Spleen (tissue), 11 donors: Measurements from ENCODE around the gene PDE4DIP. TPM values are rescaled to one million over a fixed set of nuclear protein-coding genes. Genes with fewer than 3 reads are reported as not detected.
"Not testable (repeated sequence)": the region's sequence is repeated elsewhere in the genome, so short reads cannot be mapped to it uniquely, and the experiment has no call there.

Source experiments
- DNase-seq: peaks from one replicate; pipeline ENCODE4 v3.0.0-alpha.2; 2020
- H3K27ac ChIP-seq, 8 donors: fragments of 200-600 bp; sonication (generic) in 7 of 8; 1 replicate in 4 of 8; 2 replicates in 4 of 8; pipeline versions ENCODE4 v1.5.0 to v1.8.0; 2016 to 2021; ENCODE audit warnings: inconsistent platforms in 4 of 8, mild to moderate bottlenecking in 4 of 8, moderate library complexity in 1 of 8
- H3K27me3 ChIP-seq, 7 donors: fragments of 200-600 bp; sonication (generic) in 6 of 7; replicated peaks in 1 of 7; 1 replicate in 4 of 7; 2 replicates in 3 of 7; pipeline versions ENCODE4 v1.5.0 to v1.8.0; 2016 to 2021; ENCODE audit warnings: inconsistent platforms in 3 of 7, mild to moderate bottlenecking in 1 of 7
- H3K36me3 ChIP-seq, 6 donors: fragments of 200-600 bp; sonication (generic) in 5 of 6; 1 replicate in 4 of 6; 2 replicates in 2 of 6; pipeline versions ENCODE4 v1.5.0 to v1.8.0; 2016 to 2021; ENCODE audit warnings: inconsistent platforms in 2 of 6
- H3K4me1 ChIP-seq, 6 donors: fragments of 200-600 bp; sonication (generic) in 5 of 6; 1 replicate in 3 of 6; 2 replicates in 3 of 6; pipeline versions ENCODE4 v1.5.0 to v1.8.0; 2016 to 2021; ENCODE audit warnings: inconsistent platforms in 3 of 6
- H3K4me3 ChIP-seq, 8 donors: fragments of 200-600 bp; sonication (generic) in 7 of 8; 1 replicate in 4 of 8; 2 replicates in 4 of 8; pipeline versions ENCODE4 v1.5.0 to v1.8.0; 2016 to 2021; ENCODE audit warnings: inconsistent platforms in 4 of 8, mild to moderate bottlenecking in 4 of 8, moderate library complexity in 2 of 8
- H3K9me3 ChIP-seq, 8 donors: fragments of 200-600 bp; sonication (generic) in 7 of 8; 1 replicate in 4 of 8; 2 replicates in 4 of 8; pipeline versions ENCODE4 v1.5.0 to v1.8.0; 2016 to 2021; ENCODE audit warnings: inconsistent platforms in 4 of 8
- WGBS, 5 donors: extraction: QIAGEN DNeasy Blood & Tissue Kit in 3 of 5; methylation state at CpG; one replicate each; pipeline versions ENCODE4 v1.1.5 to v1.1.7; 2013 to 2018; 5-methylcytosine and 5-hydroxymethylcytosine counted together
- intact Hi-C: fragments of 100-400 bp; cut with DNase I; formaldehyde crosslinking; loops from one replicate; pipeline ENCODE4 v1.15.0; 2023; ENCODE audit warnings: low total_unique reads
- polyA plus RNA-seq, 3 donors: library from polyadenylated mRNA; stranded (reverse); fragments of 200-250 nt; gene quantifications; one replicate each; pipeline ENCODE4 v1.2.1, GENCODE V29; 2013
- total RNA-seq, 7 donors: library from RNA; depleted of rRNA in 3 of 7; stranded (reverse); fragments of >200 nt in 3 of 7; fragmentation: NEBNext Ultra II Directional in 4 of 7; extraction: Animal tissue kit (Norgen Biotek cat#: 25700) in 4 of 7; gene quantifications; one replicate each; pipeline versions ENCODE4 v1.1.0 to v1.2.1, GENCODE V29; 2016 to 2021
- TF ChIP-seq, protein P1 (sequence below), 11 experiments: fragments of 200-600 bp in 7 of 11; fragments of 450-650 bp in 4 of 11; sonication (generic) in 4 of 11; IDR thresholded peaks in 8 of 11; conservative IDR thresholded peaks in 3 of 11; 1 replicate in 7 of 11; 2 replicates in 4 of 11; pipeline versions ENCODE4 v1.4.0 to v1.8.0; 2016 to 2021; ENCODE audit warnings: antibody characterized with exemption in 11 of 11, inconsistent platforms in 4 of 11, mild to moderate bottlenecking in 1 of 11
- donor health status: healthy with polysubstance abuse.
- donor health status: DM: no; HTN: no; CAD: no; lungs with moderate emphysema.
- donor health status: DM: no; HTN: no; CAD: no.
- donor health status: Bipolar disorder and iron deficiency.
- donor health status: healthy.
- donor health status: DM: no; HTN: no; CAD: no.
- donor health status: DM: yes; HTN: yes; CAD: no.

The PDE4DIP gene
- total and polyA plus RNA-seq, 10 donors: 10.1 to 91.3 (median 44.8) TPM

- DNase-seq, intact Hi-C loops, H3K4me3 ChIP-seq, H3K4me1 ChIP-seq, H3K9me3 ChIP-seq, H3K27me3 ChIP-seq, H3K27ac ChIP-seq: not testable (repeated sequence)
- 0 to 13% (median 6%) methylated on average over 1 to 2 of the region's 2 CpGs; no CpG with 5 or more reads in 1 of the 5 donors for WGBS, 5 donors
- TF ChIP-seq, protein P1, sequence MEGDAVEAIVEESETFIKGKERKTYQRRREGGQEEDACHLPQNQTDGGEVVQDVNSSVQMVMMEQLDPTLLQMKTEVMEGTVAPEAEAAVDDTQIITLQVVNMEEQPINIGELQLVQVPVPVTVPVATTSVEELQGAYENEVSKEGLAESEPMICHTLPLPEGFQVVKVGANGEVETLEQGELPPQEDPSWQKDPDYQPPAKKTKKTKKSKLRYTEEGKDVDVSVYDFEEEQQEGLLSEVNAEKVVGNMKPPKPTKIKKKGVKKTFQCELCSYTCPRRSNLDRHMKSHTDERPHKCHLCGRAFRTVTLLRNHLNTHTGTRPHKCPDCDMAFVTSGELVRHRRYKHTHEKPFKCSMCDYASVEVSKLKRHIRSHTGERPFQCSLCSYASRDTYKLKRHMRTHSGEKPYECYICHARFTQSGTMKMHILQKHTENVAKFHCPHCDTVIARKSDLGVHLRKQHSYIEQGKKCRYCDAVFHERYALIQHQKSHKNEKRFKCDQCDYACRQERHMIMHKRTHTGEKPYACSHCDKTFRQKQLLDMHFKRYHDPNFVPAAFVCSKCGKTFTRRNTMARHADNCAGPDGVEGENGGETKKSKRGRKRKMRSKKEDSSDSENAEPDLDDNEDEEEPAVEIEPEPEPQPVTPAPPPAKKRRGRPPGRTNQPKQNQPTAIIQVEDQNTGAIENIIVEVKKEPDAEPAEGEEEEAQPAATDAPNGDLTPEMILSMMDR (IDR thresholded peaks at IDR 0.05 in 8 of 11, conservative IDR thresholded peaks at IDR 0.05 in 3 of 11): peak in 3 of 11 experiments; percentile 21 to 40 (median 22)
- H3K36me3 ChIP-seq: peaks cover 0 to 39% (median 6%) of the 10 kb centered on the region in 6 donors
Observed at GRCh38 chr1:148966084-148966483, 121.9 kb downstream of the PDE4DIP start.

DNA sequence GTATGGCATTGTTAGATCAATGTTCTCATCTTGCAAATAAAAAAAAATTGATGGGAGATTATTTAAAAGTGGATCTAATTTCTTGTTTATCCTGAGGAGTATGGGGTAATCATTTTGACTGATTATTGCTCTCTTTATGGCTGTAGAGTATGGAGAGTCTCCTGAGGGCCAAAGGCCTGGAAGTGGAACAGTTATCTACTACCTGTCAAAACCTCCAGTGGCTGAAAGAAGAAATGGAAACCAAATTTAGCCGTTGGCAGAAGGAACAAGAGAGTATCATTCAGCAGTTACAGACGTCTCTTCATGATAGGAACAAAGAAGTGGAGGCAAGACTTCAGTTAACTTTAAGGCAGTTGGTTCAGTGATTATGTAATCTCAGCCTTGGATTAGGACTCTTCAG lies 123.4 kb downstream of the PDE4DIP start:
- H3K4me3 ChIP-seq, H3K9me3 ChIP-seq, DNase-seq, intact Hi-C loops, H3K27ac ChIP-seq, H3K27me3 ChIP-seq, H3K4me1 ChIP-seq: not testable (repeated sequence)
- peaks cover 0 to 32% (median 6%) of the 10 kb centered on the region in 6 donors for H3K36me3 ChIP-seq
- 50 to 60% methylated on average over 2 of the region's 2 CpGs; no CpG with 5 or more reads in 3 of the 5 donors for whole genome bisulfite sequencing, 5 donors

GRCh38 chr1:148968682-148969081 lies 124.5 kb downstream of the PDE4DIP start:
- H3K27me3 ChIP-seq, intact Hi-C loops, H3K4me3 ChIP-seq, H3K9me3 ChIP-seq, DNase-seq, H3K4me1 ChIP-seq, H3K27ac ChIP-seq: not testable (repeated sequence)
- 96 to 100% (median 100%) methylated on average over 1 to 3 of the region's 3 CpGs for WGBS, 5 donors
- H3K36me3 ChIP-seq: peaks cover 0 to 25% (median 4%) of the 10 kb centered on the region in 6 donors

GRCh38 chr1:148969126-148969525 lies 124.9 kb downstream of the PDE4DIP start:
- intact Hi-C loops, DNase-seq, H3K27me3 ChIP-seq, H3K27ac ChIP-seq, H3K4me3 ChIP-seq, H3K9me3 ChIP-seq, H3K4me1 ChIP-seq: not testable (repeated sequence)
- WGBS, 5 donors: 70 to 100% (median 91%) methylated on average over 1 to 2 of the region's 5 CpGs
- H3K36me3 ChIP-seq: peaks cover 0 to 21% (median 4%) of the 10 kb centered on the region in 6 donors

GRCh38 chr1:148975453-148975852 lies 131.2 kb downstream of the PDE4DIP start:
- intact Hi-C loops, H3K27me3 ChIP-seq, H3K4me1 ChIP-seq, H3K4me3 ChIP-seq, DNase-seq, H3K9me3 ChIP-seq: not testable (repeated sequence)
- WGBS, 5 donors: 84 to 90% (median 89%) methylated on average over 1 of the region's 1 CpG
- H3K36me3 ChIP-seq: peaks cover 0 to 31% (median 27%) of the 10 kb centered on the region in 6 donors
- H3K27ac ChIP-seq: peak overlapping the region in 3 of 8 donors; percentile 22 to 39 (median 37)

GRCh38 chr1:148975866-148976537 lies 131.8 kb downstream of the PDE4DIP start:
- H3K27me3 ChIP-seq, H3K4me3 ChIP-seq, H3K9me3 ChIP-seq, H3K4me1 ChIP-seq, intact Hi-C loops, DNase-seq: not testable (repeated sequence)
- H3K27ac ChIP-seq: peak overlapping the region in 3 of 8 donors; percentile 22 to 39 (median 37)
- peaks cover 0 to 36% (median 30%) of the 10 kb centered on the region in 6 donors for H3K36me3 ChIP-seq
- 29 to 56% (median 31%) methylated on average over 1 of the region's 1 CpG for WGBS, 5 donors

DNA sequence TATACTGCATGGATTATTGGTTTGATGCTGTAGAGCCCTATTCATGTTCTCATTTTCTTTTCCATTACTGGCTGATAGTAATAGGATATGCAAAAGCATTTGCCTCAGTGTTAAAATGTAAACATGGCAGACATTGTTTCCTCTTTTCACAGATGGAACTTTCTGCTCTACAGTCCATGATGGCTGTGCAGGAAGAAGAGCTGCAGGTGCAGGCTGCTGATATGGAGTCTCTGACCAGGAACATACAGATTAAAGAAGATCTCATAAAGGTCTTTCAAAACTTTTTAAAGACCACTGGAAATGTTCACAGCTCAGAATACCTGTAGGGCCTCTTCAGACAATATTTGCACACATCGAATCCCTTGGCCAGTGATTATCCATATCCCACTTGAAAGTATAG lies 133.6 kb downstream of the PDE4DIP start:
- H3K36me3 ChIP-seq: peaks cover 0 to 54% (median 42%) of the 10 kb centered on the region in 6 donors
- H3K4me3 ChIP-seq, DNase-seq, H3K9me3 ChIP-seq, H3K27ac ChIP-seq, H3K4me1 ChIP-seq, intact Hi-C loops, H3K27me3 ChIP-seq: not testable (repeated sequence)
- 79 to 100% (median 95%) methylated on average over 1 of the region's 1 CpG for WGBS, 5 donors

DNA sequence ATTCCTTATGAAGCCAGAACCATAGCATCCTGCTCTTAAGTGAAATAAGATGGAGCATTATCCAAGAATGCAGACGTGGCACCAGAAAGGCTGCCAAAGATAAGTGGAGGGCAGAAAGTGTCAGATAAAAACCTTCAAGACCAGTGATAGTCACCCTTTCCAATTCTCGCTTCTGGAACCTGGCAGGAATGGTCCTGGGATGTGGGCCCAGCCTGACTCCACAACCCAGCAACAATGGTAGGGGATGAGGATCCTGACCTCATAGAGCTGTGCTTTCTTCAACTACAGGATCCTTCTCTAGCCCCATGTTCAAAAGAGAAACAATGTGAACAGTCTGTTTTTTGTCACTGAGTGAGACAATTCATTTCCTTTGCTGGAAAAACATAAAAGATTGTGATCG lies 145.2 kb downstream of the PDE4DIP start:
- intact Hi-C loops, H3K4me1 ChIP-seq, H3K27ac ChIP-seq, DNase-seq, H3K9me3 ChIP-seq, H3K27me3 ChIP-seq, H3K36me3 ChIP-seq, H3K4me3 ChIP-seq: not testable (repeated sequence)
- 71 to 85% (median 76%) methylated on average over 3 of the region's 3 CpGs for WGBS, 5 donors

GRCh38 chr1:148990233-148990788 lies 146.1 kb downstream of the PDE4DIP start:
- not testable (repeated sequence) for H3K9me3 ChIP-seq
- 69 to 88% (median 81%) methylated on average over 5 to 6 of the region's 7 CpGs for WGBS, 5 donors

GRCh38 chr1:148991818-148992217 lies 147.6 kb downstream of the PDE4DIP start:
- H3K9me3 ChIP-seq, H3K36me3 ChIP-seq, H3K27me3 ChIP-seq, DNase-seq, H3K27ac ChIP-seq, intact Hi-C loops, H3K4me3 ChIP-seq, H3K4me1 ChIP-seq: not testable (repeated sequence)
- WGBS, 5 donors: 67 to 100% (median 94%) methylated on average over 1 of the region's 2 CpGs

More at GRCh38 chr1:148990233-148990788, 146.1 kb downstream of the PDE4DIP start:
- H3K27me3 ChIP-seq, H3K4me3 ChIP-seq, H3K36me3 ChIP-seq, intact Hi-C loops, H3K4me1 ChIP-seq, DNase-seq, H3K27ac ChIP-seq: not testable (repeated sequence)
